HG03108 (cell line): ENCODE results near the gene SMIM26.
"Not testable (repeated sequence)": the region's sequence is repeated elsewhere in the genome, so short reads cannot be mapped to it uniquely, and the experiment has no call there.

Source experiments
- ATAC-seq: cut with Tn5 transposase; IDR thresholded peaks from one replicate; pipeline ENCODE4 v1.9.1; 2021; ENCODE audit warnings: moderate library complexity; ENCODE audit not compliant: unreplicated experiment

SMIM26 gene

DNA sequence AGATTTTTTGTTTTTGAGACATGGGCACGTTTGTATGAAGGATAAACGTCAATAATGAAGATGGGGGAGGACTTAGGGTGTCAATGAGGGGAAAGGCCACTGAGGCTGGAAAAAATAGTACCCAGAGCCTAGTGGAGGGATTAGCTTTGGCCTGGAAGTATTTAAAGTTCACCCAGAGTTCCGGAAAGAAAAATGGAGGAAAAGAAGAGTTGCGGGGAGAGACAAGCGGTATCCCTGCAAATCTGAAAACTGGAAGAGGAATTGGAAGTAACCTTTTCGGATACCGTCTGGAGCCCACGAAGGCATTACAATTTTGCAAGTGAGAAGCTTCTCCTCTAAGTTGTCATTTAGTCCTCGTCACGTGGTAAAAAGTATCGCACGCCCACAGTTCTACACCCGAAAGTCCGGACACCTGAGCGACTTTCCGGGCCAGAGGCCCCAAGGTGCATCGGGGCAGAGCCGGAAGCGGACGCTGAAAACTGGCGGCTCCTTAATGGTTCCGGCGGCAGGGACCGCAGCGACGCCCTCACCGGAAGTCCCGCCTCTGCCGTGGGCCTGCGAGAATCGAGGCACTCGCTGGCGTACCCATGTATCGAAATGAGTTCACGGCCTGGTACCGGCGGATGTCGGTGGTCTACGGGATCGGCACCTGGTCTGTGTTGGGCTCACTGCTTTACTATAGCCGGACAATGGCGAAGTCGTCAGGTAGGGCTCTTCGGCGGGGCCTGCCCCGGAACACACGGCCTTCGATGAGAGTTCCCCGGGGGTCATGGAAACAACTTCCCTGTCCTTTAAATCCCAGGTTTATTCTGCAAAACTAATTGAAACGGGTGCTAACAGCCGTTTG lies at the start of gene SMIM26:
SMIM26 (plus strand) TSS at position 541 of the 847 bp plus-strand sequence; CDS start at position 588, 47 bp downstream.
- peak; percentile 100 for ATAC-seq

- not testable (repeated sequence) for ATAC-seq
Measured at GRCh38 chr20:18522066-18522465, 45.2 kb upstream of the SMIM26 start.

- ATAC-seq: no peak
Measured at GRCh38 chr20:18523066-18523465, 44.2 kb upstream of the SMIM26 start.

DNA sequence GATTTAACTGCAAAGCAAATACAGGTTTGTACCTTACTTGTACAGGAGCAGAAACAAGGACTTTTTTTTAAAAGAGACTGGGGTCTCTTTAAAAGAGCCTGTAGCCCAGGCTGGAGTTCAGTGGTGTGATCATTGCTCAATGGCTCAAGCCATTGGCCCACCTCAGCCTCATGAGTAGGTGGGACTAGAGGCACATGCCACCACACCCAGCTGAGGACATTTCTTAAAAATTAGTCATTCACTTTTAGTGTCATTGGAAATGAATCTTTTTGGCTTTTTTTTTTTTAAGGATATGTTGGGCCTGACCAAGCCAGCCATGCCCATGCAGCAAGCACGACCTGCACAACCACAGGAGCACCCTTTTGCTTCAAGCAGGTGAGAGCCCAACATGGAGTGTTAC lies 42.6 kb upstream of the SMIM26 start:
- no peak for ATAC-seq

- ATAC-seq: not testable (repeated sequence)
Measured at GRCh38 chr20:18526761-18527160, 40.5 kb upstream of the SMIM26 start.

- no peak for ATAC-seq
Measured at GRCh38 chr20:18527339-18527738, 39.9 kb upstream of the SMIM26 start.

- ATAC-seq: no peak
Measured at GRCh38 chr20:18527836-18528235, 39.4 kb upstream of the SMIM26 start.

GRCh38 chr20:18529041-18529440 lies 38.2 kb upstream of the SMIM26 start:
- no peak for ATAC-seq

DNA sequence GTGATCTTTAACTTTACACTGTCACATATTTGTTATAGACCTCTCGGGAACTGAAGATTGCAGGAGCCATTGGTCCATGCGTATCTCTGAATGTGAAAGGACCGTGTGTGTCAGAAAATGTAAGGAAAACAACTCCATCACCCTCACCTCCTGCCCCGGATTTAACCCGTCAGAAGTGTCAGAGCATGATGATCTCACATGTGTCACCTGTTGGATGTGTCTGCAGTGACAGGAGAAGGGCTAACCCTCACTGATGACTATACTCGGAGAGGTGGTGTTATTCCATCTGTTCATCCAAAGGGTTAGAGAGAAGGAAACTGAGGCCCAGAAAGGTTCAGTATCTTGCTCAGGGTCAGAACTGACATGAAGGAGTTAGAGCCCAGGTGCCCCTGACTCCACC lies 34.6 kb upstream of the SMIM26 start:
- ATAC-seq: no peak

- no peak for ATAC-seq
Measured at GRCh38 chr20:18533491-18533890, 33.7 kb upstream of the SMIM26 start.

- ATAC-seq: no peak
Measured at GRCh38 chr20:18533978-18534644, 33.1 kb upstream of the SMIM26 start.

GRCh38 chr20:18537651-18538050 lies 29.6 kb upstream of the SMIM26 start:
- no peak for ATAC-seq

- ATAC-seq: no peak
Measured at GRCh38 chr20:18541741-18542140, 25.5 kb upstream of the SMIM26 start.

DNA sequence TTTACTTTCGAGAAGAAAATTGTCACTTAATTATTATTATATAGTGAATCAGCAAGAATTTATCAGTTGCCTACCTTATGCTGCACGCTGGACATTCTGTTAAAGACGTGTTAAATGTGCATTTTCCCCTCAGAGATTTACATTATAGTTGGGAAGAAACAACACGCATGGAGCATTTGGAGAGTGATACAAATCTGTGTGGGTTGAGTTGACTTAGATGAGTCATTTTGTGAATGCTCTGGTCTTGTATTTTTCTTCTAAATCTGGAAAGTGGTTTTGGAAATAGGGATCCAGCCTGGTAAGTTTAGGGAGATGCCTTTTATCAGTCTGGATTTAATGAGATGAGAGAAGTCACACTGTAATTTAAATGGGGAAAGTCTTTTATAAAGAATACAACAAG lies 24.0 kb upstream of the SMIM26 start:
- ATAC-seq: no peak

DNA sequence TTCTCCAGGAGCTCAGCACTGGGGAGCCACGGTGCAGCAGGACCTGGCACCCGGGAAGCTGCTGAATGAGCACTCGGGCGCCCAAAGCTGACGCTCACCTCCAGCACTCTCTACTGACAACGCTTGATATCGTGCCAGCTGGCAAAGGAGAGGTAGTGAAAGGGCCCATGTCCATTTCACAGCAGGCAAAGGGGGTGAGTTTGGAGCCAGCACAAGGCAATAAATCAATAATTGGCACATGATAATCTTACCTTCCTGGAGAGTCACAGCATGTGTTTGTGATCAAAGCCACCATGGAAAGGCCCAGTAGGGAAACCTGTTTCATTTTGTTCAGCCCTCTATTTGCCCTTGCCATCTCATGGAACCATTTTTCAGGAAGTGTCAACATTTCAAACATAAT lies 23.3 kb upstream of the SMIM26 start:
- no peak for ATAC-seq

DNA sequence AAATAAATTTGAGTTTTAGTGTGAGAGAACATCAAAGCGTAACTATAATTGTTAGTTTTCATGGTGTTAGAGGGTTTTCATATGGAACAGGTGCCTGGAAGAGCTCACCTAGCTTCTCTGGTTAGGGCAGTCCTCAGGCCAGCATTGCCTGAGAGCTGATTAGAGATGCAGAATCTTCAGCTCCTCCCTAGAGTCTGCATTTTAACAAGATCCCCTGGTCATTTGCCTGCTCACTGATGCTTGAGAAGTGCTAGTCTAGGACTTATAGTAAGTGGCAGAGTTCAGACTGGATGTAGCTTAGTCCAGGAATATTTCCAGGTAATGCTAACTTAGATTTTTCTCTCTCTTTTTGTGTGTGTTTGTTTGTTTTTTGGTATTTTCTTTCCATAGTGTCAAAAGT lies 21.7 kb upstream of the SMIM26 start:
- no peak for ATAC-seq

DNA sequence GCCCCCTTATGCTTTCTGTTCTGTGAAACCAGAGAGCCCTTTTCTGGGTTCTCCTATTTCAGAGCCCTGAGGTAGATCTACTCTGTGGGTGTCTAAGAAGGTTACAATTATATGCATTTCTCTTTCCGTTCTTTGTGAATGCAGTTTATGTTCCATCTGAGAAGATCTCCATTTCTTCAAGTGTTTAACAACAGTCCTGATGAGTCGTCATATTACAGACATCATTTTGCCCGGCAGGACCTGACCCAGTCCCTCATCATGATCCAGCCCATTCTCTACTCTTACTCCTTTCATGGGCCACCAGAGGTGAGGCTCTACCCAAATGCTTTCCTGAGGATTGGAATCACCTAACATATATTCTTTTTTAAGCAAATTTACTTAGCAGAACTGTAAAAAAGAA lies 18.8 kb upstream of the SMIM26 start:
- ATAC-seq: no peak

GRCh38 chr20:18553746-18554145 lies 13.5 kb upstream of the SMIM26 start:
- ATAC-seq: no peak

GRCh38 chr20:18567739-18568091 lies 483 bp downstream of the SMIM26 start:
- no peak for ATAC-seq

GRCh38 chr20:18571009-18571408 lies 3.8 kb downstream of the SMIM26 start:
- no peak for ATAC-seq

DNA sequence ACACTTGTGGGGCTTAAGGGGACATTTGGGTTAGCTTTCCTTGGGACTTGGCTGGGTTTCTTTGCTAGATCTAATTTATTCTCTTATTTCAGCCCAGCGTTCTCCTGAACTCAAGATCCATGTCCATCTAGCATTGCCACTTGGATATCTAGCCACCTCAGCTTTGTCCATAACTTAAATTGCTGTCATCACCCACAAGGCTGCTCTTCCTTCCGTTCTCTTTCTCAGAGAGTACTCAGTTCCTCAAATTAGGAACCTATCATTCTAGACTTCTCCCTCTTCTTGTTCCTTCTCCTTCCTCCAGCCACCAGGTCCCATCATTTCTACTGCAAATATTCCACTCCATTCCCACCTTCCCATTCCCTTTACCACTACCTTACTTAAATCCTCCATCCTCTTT lies 4.3 kb downstream of the SMIM26 start:
- no peak for ATAC-seq

DNA sequence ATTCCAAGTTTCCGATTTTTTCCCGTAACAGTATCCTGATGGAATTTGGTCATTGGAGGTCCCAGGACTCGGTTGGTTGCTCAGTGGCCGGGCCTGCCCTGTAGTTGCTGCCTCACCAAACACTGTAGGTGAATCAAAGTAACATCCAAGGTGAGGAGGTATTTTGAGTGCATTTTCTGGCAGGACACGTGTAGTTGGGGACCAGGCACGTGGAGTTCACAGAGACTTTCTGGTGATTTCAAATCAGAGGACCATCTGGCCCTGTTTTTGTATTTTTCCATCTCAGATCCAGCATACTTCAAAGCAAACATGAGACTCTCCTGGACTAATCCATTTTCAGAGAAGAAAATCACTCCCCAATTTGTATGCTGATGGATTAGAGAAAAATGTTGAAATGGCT lies 10.7 kb downstream of the SMIM26 start:
- no peak for ATAC-seq
